Hippocampal formation (tissue), 2 donors: Measurements from ENCODE around the gene MFSD2A.
A peak's percentile ranks its signal among the peaks of the same experiment; 100 is the strongest.
"Not testable (repeated sequence)": the region's sequence is repeated elsewhere in the genome, so short reads cannot be mapped to it uniquely, and the experiment has no call there.

Source experiments
- DNase-seq, 2 donors: peaks; one replicate each; lab custom pipeline; 2025; lab: John Stamatoyannopoulos, UW

Gene MFSD2A

DNA sequence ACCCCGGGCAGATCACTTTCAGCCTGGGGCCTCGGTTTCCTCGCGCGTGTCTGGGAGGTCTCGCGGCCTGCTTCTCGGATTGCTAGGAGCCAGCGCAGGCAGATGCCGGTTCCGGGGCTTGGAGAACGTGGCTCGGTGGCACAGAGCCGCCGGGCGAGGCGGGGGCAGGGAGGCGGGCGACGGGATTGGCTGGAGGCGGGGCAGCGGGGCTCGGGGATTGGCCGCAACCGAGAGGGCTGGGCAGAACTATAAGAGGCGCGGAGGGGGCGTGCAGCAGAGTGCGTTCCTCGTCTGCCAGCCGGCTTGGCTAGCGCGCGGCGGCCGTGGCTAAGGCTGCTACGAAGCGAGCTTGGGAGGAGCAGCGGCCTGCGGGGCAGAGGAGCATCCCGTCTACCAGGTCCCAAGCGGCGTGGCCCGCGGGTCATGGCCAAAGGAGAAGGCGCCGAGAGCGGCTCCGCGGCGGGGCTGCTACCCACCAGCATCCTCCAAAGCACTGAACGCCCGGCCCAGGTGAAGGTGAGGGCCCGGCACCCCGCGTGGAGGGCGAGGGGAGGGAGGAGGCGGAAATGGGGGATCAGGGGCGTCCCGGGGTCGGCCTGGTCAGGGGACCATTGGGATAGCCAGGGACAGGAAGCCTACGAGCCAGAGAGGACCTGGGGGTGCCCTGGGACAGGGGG, at the start of gene MFSD2A:
Gene MFSD2A (plus strand): TSS at position 276 of the 677 bp plus-strand sequence. CDS start 148 bp downstream, at position 424.
- DNase-seq, result peak; percentile 85 to 92

DNA sequence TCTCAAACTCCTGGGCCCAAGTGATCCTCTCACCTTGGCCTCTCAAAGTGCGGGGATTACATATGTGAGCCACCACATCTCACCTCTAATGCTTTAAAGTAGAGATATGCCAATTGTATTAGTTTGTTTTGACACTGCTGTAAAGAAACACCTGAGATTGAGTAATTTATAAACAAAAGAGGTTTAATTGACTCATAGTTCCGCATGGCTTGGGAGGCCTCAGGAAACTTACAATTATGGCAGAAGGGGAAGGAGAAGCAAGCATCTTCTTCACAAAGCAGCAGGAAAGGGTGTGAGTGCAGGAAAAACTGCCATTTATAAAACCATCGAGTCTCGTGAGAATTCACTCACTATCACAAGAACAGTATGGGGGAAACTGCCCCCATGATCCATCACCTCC, 49.8 kb upstream of the MFSD2A start:
- DNase-seq, result no peak

DNA sequence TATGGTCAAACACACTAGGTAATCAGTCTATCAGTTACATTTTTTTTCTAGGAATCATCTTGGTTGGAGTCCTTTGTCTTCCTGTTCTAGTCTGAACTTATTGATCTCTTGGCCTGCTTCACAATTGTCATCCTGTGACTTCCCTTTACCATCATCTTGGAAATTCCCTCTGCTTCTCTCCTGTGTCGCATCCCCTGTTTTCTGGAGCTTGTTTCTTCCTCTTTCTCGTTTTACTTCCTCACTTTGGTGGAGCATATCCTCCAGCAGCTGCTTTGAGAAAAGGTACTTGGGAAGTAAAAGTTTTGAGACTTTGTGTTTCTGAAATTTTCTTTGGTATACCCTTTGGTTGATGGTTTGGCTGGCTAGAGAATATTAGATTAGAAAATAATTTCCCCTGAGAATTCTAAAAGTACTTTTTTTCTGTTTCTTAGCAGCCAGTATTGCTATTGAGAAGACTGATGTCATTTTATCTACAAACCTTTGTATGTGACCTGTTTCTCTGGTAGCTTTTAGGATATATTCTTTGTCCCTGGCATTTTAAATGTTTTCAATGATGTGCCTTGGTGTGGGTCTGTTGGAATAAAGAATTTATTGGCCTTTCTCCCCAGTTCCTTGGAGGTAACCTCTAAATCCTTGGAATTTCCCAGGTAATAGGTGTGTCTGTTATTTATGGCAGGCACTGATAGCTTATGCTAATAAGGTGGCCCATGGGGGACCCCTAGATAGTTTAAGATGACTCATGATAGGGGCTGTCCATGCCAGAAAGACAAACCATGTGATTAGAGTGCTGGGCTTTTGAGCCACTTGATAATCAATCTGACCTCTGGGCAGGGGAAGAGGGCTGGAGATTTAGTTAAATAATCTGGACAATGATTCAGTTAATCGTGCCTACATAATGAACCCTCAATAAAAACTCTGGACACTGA, 47.2 kb upstream of the MFSD2A start:
- DNase-seq, result no peak

DNA sequence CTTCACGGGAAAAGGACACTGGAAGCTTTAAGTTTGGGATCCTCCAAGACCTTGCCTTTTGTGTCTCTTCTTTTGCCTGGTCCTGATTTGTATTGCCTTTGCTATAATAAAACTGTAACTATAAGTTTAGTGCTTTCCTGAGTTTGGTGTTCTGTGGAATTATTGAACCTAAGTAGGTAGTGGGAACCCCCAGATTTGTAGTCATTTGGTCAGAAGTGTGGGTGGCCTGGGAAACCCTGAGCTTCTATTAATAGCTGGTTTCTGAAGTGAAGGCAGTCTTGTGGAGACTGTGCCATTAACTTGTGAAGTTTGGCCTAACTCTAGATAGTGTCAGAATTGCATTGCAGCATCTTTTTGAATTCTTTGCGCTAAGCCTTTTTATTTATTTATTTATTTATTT, 46.4 kb upstream of the MFSD2A start:
- no peak for DNase-seq

DNA sequence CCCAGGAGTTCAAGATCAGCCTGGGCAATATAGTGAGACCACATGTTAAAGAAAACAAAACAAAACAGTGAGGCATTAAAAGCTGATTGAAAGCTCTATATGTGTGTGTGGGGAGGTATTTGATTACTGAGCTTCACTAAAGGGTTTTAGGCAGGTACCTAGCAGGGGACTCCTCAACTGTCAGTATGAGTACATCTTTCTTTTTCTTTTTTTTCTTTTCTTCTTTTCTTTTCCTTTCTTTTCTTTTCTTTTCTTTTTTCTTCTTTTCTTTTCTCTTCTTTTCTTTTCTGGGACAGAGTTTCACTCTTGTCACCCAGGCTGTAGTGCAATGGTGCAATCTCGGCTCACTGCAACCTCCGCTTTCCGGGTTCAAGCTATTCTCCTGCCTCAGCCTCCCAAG, 44.7 kb upstream of the MFSD2A start:
- DNase-seq, result no peak

DNA sequence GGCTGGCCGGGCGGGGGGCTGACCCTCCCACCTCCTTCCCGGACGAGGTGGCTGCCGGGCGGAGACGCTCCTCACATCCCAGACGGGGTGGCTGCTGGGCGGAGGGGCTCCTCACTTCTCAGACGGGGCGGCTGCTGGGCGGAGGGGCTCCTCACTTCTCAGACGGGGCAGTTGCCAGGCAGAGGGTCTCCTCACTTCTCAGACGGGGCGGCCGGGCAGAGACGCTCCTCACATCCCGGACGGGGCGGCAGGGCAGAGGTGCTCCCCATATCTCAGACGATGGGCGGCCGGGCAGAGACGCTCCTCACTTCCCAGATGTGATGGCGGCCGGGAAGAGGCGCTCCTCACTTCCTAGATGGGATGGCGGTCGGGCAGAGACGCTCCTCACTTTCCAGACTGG, 41.8 kb upstream of the MFSD2A start:
- not testable (repeated sequence) for DNase-seq

DNA sequence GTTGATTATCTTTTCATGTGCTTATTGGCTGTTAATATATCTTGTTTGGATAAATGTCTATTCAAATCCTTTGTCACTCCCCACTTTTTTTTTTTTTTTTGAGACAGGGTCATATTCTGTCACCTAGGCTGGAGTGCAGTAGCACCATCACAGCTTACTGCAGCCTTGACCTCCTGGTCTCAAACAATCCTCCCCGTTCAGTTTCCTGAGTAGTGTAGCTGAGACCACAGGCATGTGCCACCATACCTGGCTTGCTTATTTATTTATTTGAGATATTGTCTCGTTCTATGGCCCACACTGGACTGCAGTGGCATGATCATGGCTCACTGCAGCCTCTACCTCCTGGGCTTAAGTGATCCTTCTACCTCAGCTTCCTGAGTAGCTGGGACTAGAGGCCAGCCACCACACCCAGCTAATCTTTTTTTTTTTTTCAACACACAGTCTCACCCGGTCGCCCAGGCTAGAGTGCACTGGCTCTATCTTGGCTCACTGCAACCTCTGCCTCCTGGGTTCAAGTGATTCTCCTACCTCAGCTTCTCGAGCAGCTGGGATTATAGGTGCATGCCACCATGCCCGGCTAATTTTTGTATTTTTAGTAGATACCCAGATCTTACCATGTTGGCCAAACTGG, 39.3 kb upstream of the MFSD2A start:
- no peak for DNase-seq

DNA sequence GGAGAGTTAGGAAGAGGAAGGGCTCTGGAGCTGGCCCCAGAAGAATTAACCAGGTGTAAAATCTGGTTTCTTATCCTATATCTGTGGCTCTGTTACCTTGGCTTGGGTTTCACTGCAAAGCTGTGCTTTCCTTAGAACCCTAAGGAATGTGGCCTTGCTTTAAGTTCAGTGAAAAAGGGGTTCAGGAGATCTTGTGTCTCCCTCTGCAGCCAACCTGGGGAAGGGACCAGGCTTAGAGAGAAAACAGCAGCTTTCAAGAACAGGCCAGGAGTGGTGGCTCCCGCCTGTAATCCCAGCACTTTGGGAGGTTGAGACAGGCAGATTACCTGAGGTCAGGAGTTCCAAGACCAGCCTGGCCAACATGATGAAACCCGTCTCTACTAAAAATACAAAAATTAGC, 37.1 kb upstream of the MFSD2A start:
- DNase-seq, result no peak

DNA sequence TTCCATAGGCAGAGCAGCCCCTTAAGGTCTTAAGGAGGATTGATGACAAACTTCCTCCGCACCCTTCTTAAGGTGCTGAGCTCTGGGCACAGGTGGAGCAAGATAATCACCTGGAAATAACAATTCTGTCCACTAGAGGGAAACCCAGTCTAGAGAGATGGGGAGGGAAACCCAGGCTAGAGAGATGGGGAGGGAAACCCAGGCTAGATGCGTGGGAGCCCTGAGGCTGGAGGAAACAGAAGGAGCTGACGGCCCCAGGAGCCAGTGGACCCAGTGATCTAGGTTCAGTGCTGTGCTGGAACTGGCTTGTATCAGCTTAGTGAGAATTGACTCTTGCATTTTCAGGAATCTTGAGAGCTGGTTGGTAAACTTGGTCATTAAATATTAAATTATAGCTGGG, 35.4 kb upstream of the MFSD2A start:
- peak in 1 of 2 donors; percentile 43 for DNase-seq

DNA sequence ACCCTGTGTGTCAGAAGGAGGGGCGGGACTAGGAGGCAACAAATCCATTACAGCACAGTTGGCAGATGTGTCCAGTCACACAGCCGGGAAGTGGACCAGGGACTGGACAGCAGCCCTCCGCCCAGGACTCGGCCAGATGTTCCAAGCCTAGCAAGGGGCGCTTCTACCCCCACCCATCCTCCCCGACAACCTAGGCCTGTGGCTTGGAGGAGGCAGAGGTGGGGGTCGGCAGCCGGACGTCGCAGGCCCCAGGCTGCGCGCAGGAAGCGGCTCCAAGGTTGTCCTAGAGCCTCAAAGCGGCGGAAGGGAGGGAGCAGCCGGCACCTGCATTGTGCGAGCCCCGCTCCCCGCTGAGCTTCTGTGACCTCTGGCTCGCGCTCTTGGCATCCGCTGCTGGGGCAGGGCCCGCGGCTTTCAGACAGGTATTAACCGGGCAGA, 32.7 kb upstream of the MFSD2A start:
- DNase-seq, result no peak

DNA sequence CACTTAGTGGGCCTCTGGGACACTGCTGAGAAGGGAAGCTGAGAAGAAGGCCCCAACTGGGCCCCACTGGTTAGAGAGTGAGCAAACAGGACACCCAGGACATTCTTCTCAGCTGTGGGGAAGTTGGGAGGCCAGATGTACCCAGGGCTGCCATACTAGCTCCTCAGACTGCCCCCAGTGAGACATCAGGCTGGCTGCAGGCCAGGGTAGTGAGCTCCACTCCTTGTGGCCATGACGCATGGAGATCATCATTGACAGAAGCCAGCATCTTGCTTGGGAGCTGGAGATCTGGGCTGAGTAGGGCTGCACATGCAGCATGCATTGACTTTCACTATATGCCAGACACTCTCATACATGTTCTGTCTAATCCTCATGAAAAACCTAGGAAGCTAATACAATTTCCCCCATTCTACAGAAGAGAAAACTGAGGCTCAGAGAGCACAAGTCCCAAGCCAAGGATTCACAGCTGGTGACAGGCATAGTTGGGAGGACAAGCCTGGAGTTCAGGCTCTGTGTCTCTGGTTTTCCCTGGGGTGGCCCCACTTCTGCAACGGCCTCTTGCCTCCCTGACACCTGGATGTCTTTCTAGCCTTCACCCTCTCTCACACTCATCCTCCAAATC, 29.1 kb upstream of the MFSD2A start:
- no peak for DNase-seq

DNA sequence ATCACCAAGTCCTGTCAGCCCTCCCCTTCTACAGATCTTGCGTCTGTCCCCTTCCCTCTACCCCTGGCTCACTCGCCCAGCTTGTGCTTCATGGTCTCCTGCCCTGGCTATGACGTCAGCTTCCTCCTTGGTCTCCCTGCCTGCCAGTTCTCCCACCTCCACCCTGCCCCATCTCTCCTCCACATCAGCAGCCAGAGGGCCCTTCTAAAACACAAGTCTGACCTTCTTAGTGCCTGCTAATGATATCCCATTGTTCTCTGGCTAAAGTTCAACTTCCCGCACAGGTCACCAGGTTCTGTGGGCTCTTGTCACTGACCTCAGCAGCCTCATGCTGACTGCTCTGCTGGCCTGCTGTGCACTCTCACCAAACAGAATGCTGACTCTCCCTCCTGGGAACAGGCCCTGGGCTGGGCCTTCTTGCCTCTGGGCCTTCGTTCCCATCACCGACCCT, 28.6 kb upstream of the MFSD2A start:
- no peak for DNase-seq

DNA sequence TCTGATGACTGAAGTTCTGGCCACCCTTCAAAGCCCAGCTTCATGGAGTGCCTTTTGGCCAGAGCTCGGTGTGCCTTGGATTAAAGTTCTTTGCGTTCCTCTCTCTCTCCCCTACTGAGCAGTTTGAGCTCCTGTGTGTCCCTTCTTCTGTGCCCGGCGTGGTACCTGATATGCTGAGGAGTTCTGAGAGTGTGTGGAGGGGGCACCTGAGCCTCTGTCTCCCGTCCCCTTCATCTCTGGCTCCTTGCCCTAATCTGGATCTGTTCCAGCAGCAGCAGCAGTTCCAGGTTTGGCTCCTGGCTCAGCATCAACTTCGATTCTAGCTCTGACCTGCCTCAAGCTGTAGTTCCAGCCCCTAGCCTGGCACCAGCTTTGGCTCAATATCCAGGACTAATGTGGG, 28.1 kb upstream of the MFSD2A start:
- no peak for DNase-seq

DNA sequence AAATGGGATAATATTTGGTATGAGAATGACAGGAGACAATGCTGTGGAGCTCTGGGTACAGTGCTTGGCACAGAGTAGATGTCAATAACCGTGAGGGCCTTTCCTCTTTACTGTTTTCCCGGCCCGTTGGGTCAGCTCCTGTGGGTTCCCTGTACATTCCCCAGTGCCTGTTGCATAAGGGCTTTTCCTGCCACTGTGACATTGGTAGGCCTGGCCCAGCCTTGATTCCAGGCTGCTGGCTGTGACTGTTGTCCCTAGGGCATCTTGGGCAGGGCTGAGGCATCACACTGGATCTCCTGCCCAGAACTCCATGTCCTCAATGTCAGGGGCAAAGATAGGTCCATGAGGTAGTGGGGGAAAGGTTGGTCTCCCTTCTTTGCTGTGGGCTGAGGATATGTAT, 27.4 kb upstream of the MFSD2A start:
- no peak for DNase-seq

DNA sequence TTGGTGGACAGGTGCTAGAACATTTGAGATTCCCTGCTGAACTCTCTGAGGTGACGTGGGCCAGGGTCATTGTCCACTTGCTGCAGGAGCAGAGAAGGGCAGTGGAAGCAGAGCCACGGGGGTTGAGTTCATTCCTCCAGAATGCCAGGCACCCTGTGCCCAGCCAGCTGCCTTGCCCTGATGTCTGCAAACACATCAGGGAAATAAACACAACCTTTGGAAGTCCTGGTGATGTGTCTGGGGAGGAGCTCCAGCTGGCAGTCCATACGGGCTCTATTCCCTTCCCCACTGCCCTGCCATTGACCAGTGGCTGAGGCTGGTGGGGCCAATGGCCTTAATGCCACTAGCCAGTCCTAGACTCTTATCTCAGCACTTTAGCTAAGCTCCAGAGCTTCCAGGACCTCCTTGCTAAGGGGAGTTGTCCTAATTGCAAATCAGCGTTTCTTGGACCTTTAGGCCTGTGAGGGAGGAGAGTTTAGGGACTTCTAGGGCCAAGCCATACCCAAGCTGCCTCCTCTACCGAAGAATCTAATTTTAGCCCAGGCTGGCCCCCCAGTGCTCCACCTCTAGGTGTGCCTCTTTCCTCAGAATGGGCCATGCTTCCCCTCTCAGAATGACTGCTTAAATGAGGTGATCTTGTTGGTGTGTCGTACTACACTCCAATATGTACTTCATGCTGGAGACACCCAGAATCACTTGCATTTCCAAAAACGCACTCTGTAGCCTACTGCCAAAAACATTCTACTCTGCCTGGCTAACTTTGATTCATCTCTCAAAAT, 25.9 kb upstream of the MFSD2A start:
- DNase-seq, result no peak

DNA sequence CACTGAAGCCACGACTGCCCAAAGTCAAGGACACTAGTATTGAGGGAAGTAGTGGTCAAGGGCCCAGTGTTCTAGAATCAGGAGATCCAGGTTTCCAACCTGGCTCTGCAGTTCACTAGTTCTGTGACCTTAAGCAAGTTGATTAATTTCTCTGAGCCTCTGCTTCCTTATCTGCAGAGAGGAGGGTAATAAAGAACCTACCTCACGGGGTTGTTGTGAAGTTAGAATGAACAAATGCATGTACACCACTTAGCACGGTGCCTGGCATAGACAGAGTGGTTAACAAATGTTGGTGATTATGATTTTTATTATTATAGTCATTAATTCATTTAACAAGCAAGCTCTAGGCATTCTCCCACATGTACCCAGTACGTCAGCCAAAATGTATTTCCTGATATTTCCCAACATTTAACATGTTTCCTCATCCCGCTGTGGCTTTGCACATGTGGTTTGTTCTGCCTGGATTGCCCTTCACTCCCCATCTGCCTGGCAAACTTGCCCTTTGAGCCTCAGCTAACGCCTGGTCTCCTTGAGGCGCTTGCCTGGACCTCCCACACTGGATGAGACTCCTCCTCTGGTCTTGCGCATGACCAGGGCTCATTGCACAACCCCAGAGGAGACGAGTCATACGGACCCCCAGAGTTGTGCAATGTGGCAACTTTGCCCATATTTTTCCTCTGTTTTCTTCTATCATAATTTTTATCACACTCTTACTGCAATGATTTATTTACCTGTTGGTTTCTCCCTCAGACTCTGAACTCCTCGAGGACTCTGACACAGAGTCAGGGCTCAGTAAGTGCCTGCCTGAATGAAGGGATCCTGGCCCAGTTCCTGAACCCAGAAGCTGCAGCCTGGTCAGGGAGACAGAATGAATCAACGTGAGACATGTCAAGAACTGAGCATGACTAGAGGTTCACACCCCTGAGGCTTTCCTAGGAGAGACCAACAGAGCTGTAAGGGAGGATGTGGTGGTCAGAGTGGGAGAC, 20.7 kb upstream of the MFSD2A start:
- DNase-seq, result peak in 1 of 2 donors; percentile 29

DNA sequence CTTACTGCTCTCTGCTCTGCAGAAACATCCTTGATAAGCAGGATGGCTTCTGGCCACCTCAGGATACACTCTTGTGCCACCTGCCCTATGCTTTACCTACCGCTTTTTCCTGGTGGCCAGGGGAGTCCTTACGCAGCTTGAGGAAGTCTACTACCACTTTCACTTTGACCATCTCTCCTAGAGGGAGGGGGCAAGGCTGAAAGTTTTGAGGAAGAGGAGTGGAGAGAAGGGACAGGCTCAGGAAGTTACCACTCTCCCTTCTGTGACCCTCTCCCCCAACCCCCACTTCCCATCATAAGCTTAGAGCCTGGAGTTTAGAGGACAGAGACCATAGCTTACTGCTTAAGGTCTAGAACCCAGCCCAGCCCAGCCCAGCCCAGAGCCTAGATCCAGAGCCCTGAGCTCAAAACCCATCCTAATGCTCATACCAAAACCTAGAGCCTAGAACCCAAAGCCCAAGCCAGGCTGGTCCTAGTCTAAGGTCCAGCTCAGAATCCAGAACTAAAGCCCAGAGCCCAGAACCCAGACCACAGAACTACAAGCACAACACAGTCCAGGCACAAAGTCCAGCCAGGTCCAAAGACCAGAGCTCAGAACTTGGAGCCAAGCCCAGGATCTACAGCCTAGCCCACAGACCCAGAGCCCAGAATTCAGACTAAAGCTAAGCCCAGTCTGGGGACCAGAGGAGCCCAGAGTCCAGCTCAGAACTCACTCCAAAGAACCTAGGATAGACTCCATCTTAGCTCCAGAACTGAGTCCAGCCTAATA, 18.0 kb upstream of the MFSD2A start:
- DNase-seq, result peak in 1 of 2 donors; percentile 6

DNA sequence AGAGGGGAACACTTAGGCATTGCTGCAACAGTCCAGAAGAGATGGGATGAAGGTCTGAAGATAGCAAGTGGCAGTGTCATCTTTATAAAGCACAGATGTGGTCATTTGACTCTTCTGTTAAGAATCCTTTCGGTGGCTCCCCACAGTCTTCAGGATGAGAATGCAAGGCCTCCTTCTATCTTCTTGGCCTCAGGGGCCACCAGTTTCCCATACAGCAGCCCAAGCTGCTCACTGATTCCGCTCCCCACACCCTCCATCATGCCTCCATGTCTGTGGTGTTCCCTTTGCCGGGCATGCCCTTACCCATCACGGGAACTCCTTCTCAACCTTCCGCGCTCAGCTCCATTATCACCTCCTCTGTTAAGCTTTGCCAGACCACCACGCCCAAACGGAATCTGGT, 16.1 kb upstream of the MFSD2A start:
- DNase-seq, result no peak

DNA sequence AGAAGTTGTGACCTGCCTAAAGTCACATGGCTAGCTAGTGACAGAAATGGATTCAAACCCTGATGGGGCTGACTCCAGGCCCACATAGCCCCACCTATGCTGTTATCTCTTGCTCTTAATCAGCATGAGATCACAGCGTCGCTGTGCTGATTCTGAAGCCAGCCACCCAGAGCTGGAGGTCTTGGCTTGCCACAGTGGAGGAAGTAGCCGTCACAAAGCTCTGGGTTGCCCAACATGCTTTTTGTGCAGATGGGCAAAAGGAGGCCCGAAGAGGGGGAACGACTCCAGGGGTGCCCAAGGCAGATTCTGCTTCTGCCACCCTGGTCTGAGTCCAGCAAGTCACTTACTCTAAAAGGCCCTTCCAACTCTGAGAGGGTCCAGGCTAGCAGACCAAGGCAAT, 14.7 kb upstream of the MFSD2A start:
- peak in 1 of 2 donors; percentile 10 for DNase-seq
